OCI-LY1 (cell line): Measurements from ENCODE around the gene ASB6.

ENCODE experiments used
- H2AFZ ChIP-seq: fragments of 200-600 bp; sonication (generic), shearing (Covaris generic); 2 replicates; pipeline ENCODE4 v1.6.0; 2014; ENCODE audit warnings: antibody characterized with exemption, mild to moderate bottlenecking, low read length
- H3F3A ChIP-seq: fragments of 200-600 bp; sonication (generic), shearing (Covaris generic); 2 replicates; pipeline ENCODE4 v1.6.0; 2014; ENCODE audit warnings: mild to moderate bottlenecking, antibody characterized with exemption, low read length, moderate library complexity; ENCODE audit not compliant: insufficient read depth
- H3K27ac ChIP-seq: fragments of 200-600 bp; sonication (generic); 2 replicates; pipeline ENCODE4 v1.5.1; 2014; ENCODE audit warnings: low read length, mixed run types, mild to moderate bottlenecking, low read depth; ENCODE audit not compliant: poor library complexity, severe bottlenecking
- H3K27me3 ChIP-seq: fragments of 200-600 bp; sonication (generic); 2 replicates; pipeline ENCODE4 v1.6.0; 2014; ENCODE audit warnings: antibody characterized with exemption, mild to moderate bottlenecking, low read length, moderate library complexity; ENCODE audit not compliant: insufficient read depth
- H3K36me3 ChIP-seq: fragments of 200-600 bp; sonication (generic); 2 replicates; pipeline ENCODE4 v1.6.1; 2014; ENCODE audit warnings: mild to moderate bottlenecking, antibody characterized with exemption, low read length, moderate library complexity, mixed read lengths; ENCODE audit not compliant: insufficient read depth
- H3K4me1 ChIP-seq: fragments of 200-600 bp; sonication (generic); 2 replicates; pipeline ENCODE4 v1.5.1; 2014; ENCODE audit warnings: mild to moderate bottlenecking, low read length, moderate library complexity; ENCODE audit not compliant: insufficient read depth, severe bottlenecking
- H3K4me2 ChIP-seq: fragments of 200-600 bp; sonication (generic), shearing (Covaris generic); 2 replicates; pipeline ENCODE4 v1.6.1; 2014; ENCODE audit warnings: low read length
- H3K4me3 ChIP-seq: fragments of 200-600 bp; sonication (generic); 2 replicates; pipeline ENCODE4 v1.5.1; 2014; ENCODE audit warnings: low read length, low read depth, mild to moderate bottlenecking, mixed read lengths; ENCODE audit not compliant: poor library complexity, severe bottlenecking
- H3K79me2 ChIP-seq: fragments of 200-600 bp; shearing (Covaris generic); 2 replicates; pipeline ENCODE4 v1.6.1; 2016; ENCODE audit warnings: mixed run types, low read length, mixed read lengths; ENCODE audit not compliant: insufficient read depth
- H3K9ac ChIP-seq: fragments of 200-600 bp; sonication (generic), shearing (Covaris generic); 2 replicates; pipeline ENCODE4 v1.6.1; 2014; ENCODE audit warnings: mild to moderate bottlenecking, low read length, mixed read lengths
- H3K9me2 ChIP-seq: fragments of 200-600 bp; sonication (generic), shearing (Covaris generic); 2 replicates; pipeline ENCODE4 v1.6.1; 2014; ENCODE audit warnings: low read depth, mild to moderate bottlenecking, low read length, mixed read lengths
- H3K9me3 ChIP-seq: fragments of 200-600 bp; shearing (Covaris generic); 2 replicates; pipeline ENCODE4 v1.6.1; 2014; ENCODE audit warnings: low read length, mixed read lengths
- H4K20me1 ChIP-seq: fragments of 200-600 bp; sonication (generic), shearing (Covaris generic); 2 replicates; pipeline ENCODE4 v1.6.0; 2016; ENCODE audit warnings: mild to moderate bottlenecking, low read length; ENCODE audit not compliant: insufficient read depth
- EZH2 ChIP-seq: fragments of 200-600 bp; sonication (generic), shearing (Covaris generic); IDR thresholded peaks from 2 replicates; pipeline ENCODE4 v1.8.0; 2017; ENCODE audit warnings: borderline replicate concordance, mixed run types, mild to moderate bottlenecking, antibody characterized with exemption, low read length, moderate library complexity, mixed read lengths
- TF ChIP-seq, protein P1 (sequence below): fragments of 200-600 bp; sonication (generic), shearing (Covaris generic); IDR thresholded peaks from 2 replicates; pipeline ENCODE4 v1.5.1; 2017; ENCODE audit warnings: mild to moderate bottlenecking, antibody characterized with exemption, low read length, moderate library complexity, mixed read lengths

The ASB6 gene

DNA sequence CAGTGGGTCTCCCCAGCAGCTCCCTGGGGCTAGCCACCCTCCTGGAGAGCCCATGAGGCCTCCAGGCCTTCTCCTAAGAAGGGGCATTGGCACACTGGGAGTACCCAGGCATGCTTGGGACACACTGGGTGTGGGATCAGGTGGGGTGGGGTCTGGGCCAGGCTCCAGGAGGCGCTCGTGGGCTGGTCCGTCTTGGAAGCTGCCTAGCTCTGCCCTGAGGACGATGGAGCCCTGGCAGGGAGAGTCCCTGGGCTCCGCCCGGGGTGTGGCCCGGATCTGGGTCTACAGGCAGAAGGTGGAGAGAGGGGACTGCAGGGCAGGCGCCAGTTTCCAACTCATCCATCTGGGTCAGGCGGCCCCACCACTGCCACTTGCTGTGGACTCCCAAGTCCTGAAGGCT lies 25.9 kb upstream of the ASB6 start:
- Histone ChIP-seq H4K20me1 (no peaks in the 10 kb centered on the region), H3K4me2 (no peak overlapping the region), H3K27me3 (peaks cover 3% of the 10 kb centered on the region; the same call in 1 of the 2 replicates), H3K4me3 (no peak overlapping the region), H3F3A (no peaks in the 10 kb centered on the region), H3K36me3 (no peaks in the 10 kb centered on the region), H3K79me2 (no peaks in the 10 kb centered on the region), H3K27ac (no peak overlapping the region), H3K9me2 (no peaks in the 10 kb centered on the region), H2AFZ (no peak overlapping the region), H3K9ac (no peak overlapping the region), H3K4me1 (no peaks in the 10 kb centered on the region), H3K9me3 (no peaks in the 10 kb centered on the region)
- TF ChIP-seq, protein P1, sequence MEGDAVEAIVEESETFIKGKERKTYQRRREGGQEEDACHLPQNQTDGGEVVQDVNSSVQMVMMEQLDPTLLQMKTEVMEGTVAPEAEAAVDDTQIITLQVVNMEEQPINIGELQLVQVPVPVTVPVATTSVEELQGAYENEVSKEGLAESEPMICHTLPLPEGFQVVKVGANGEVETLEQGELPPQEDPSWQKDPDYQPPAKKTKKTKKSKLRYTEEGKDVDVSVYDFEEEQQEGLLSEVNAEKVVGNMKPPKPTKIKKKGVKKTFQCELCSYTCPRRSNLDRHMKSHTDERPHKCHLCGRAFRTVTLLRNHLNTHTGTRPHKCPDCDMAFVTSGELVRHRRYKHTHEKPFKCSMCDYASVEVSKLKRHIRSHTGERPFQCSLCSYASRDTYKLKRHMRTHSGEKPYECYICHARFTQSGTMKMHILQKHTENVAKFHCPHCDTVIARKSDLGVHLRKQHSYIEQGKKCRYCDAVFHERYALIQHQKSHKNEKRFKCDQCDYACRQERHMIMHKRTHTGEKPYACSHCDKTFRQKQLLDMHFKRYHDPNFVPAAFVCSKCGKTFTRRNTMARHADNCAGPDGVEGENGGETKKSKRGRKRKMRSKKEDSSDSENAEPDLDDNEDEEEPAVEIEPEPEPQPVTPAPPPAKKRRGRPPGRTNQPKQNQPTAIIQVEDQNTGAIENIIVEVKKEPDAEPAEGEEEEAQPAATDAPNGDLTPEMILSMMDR: no peak
- no peak for TF ChIP-seq EZH2

DNA sequence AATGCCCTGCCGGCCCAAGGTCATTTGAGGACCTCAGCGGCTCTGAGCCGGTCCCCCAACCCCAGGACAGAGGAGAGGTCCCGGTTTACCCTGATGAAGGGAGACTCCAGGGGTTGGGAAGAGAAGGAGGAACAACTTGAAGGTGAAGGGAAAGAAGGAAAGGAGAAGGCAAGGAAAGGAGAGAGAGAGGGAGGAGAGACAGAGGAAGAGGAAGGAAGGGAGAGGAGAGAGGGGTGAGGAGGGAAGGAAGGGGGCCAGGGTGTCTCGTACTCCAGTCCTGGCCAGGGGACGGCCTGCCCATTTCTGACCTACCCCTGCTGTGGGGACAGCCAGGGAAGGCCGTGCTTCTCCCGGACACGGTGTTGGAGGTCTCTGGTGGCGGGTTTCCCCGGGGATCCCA lies 25.4 kb upstream of the ASB6 start:
- Histone ChIP-seq H3K4me3 (no peak overlapping the region), H3K27me3 (peaks cover 3% of the 10 kb centered on the region; the same call in 1 of the 2 replicates), H3K79me2 (no peaks in the 10 kb centered on the region), H3K36me3 (no peaks in the 10 kb centered on the region), H3F3A (no peaks in the 10 kb centered on the region), H4K20me1 (no peaks in the 10 kb centered on the region), H2AFZ (no peak overlapping the region), H3K9me2 (no peaks in the 10 kb centered on the region), H3K4me1 (no peaks in the 10 kb centered on the region), H3K9me3 (no peaks in the 10 kb centered on the region), H3K27ac (no peak overlapping the region), H3K4me2 (no peak overlapping the region), H3K9ac (no peak overlapping the region)
- TF ChIP-seq EZH2: no peak
- TF ChIP-seq, protein P1: no peak

DNA sequence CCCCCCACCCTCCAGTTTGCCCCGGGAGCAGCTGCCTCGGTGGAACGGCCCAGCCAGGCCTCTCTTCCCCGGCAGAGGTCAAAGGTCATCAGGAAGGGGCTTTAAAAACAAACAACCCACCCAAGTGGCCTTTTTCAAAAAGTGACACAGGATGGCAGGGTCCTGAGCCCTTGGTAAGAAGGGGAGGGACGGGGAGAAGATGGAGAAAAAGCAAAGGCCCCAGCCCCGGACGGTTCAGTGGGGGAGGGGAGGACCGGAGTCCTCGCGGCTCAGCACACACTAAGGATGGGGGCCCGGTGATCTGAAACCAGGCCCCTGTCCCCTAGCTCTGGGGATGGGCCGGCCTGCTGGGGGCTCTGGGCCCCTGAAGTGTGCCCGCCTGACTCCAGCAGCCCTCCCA lies 24.6 kb upstream of the ASB6 start:
- Histone ChIP-seq H4K20me1 (no peaks in the 10 kb centered on the region), H3K4me1 (no peaks in the 10 kb centered on the region), H3K79me2 (no peaks in the 10 kb centered on the region), H3F3A (no peaks in the 10 kb centered on the region), H3K9ac (no peak overlapping the region), H2AFZ (no peak overlapping the region), H3K27me3 (peaks cover 3% of the 10 kb centered on the region; the same call in 1 of the 2 replicates), H3K27ac (no peak overlapping the region), H3K9me2 (no peaks in the 10 kb centered on the region), H3K36me3 (no peaks in the 10 kb centered on the region), H3K9me3 (no peaks in the 10 kb centered on the region), H3K4me3 (no peak overlapping the region), H3K4me2 (no peak overlapping the region)
- TF ChIP-seq, protein P1: no peak
- no peak for TF ChIP-seq EZH2
